GM23338 (cell line): ENCODE results near the gene SRRM2. TPM values are rescaled to one million over a fixed set of nuclear protein-coding genes. Genes with fewer than 3 reads are reported as not detected.

Source experiments
- ATAC-seq: fragments of 200-7000 bp; cut with Tn5 transposase; 3 replicates; pipeline ENCODE4 v1.9.1; 2020
- DNase-seq: peaks from one replicate; pipeline ENCODE4 v3.0.0-alpha.2; 2015; ENCODE audit warnings: low spot score
- H2AFZ ChIP-seq: fragments of 200-600 bp; sonication (generic); 2 replicates; pipeline ENCODE4 v1.8.0; 2016; ENCODE audit warnings: antibody characterized with exemption, mild to moderate bottlenecking, moderate library complexity
- H3F3A ChIP-seq: fragments of 200-600 bp; sonication (generic); replicated peaks from 2 replicates; pipeline ENCODE4 v1.8.0; 2017; ENCODE audit warnings: antibody characterized with exemption, mixed run types, low read depth
- H3K27ac ChIP-seq: fragments of 200-600 bp; sonication (generic); 2 replicates; pipeline ENCODE4 v1.6.1; 2016; ENCODE audit warnings: low read depth
- H3K27me3 ChIP-seq: fragments of 200-600 bp; sonication (generic); 2 replicates; pipeline ENCODE4 v1.8.0; 2016; ENCODE audit warnings: mild to moderate bottlenecking, mixed run types, moderate library complexity; ENCODE audit not compliant: insufficient read depth
- H3K36me3 ChIP-seq: fragments of 200-600 bp; sonication (generic); 2 replicates; pipeline ENCODE4 v1.8.0; 2016; ENCODE audit warnings: mild to moderate bottlenecking; ENCODE audit not compliant: insufficient read depth
- H3K4me1 ChIP-seq: fragments of 200-600 bp; sonication (generic); 2 replicates; pipeline ENCODE4 v1.8.0; 2016; ENCODE audit warnings: mild to moderate bottlenecking, moderate library complexity; ENCODE audit not compliant: insufficient read depth
- H3K4me2 ChIP-seq: fragments of 200-600 bp; sonication (generic); 2 replicates; pipeline ENCODE4 v1.7.1; 2017; ENCODE audit warnings: mixed run types
- H3K4me3 ChIP-seq: fragments of 200-600 bp; sonication (generic); 2 replicates; pipeline ENCODE4 v1.6.1; 2016; ENCODE audit warnings: mixed run types
- H3K79me2 ChIP-seq: fragments of 200-600 bp; sonication (generic); replicated peaks from 2 replicates; pipeline ENCODE4 v1.8.0; 2017; ENCODE audit warnings: mild to moderate bottlenecking; ENCODE audit not compliant: insufficient read depth
- H3K9me2 ChIP-seq: fragments of 200-600 bp; sonication (generic); 2 replicates; pipeline ENCODE4 v1.8.0; 2017; ENCODE audit not compliant: insufficient read depth
- H4K20me1 ChIP-seq: fragments of 200-600 bp; sonication (generic); replicated peaks from 2 replicates; pipeline ENCODE4 v1.8.0; 2017; ENCODE audit warnings: mild to moderate bottlenecking; ENCODE audit not compliant: insufficient read depth
- H3K27ac Mint-ChIP-seq: 2 replicates; pipeline ENCODE4 v1.8.0; 2020; ENCODE audit warnings: inconsistent platforms, mild to moderate bottlenecking, moderate library complexity, mixed read lengths
- H3K27me3 Mint-ChIP-seq: 3 replicates; pipeline ENCODE4 v1.8.0; 2022; ENCODE audit warnings: low read depth, mild to moderate bottlenecking, moderate library complexity, mixed read lengths, inconsistent platforms; ENCODE audit not compliant: insufficient read depth, poor library complexity
- H3K36me3 Mint-ChIP-seq: 3 replicates; pipeline ENCODE4 v1.8.0; 2021; ENCODE audit warnings: low read depth, mild to moderate bottlenecking, inconsistent platforms, moderate library complexity, mixed read lengths
- H3K4me1 Mint-ChIP-seq: 3 replicates; pipeline ENCODE4 v1.8.0; 2020; ENCODE audit warnings: mild to moderate bottlenecking, inconsistent platforms, mixed read lengths
- H3K4me3 Mint-ChIP-seq: 3 replicates; pipeline ENCODE4 v1.8.0; 2021; ENCODE audit warnings: moderate library complexity, mild to moderate bottlenecking, inconsistent platforms, mixed read lengths
- H3K9me3 Mint-ChIP-seq: 3 replicates; pipeline ENCODE4 v1.8.0; 2020; ENCODE audit warnings: moderate library complexity, mild to moderate bottlenecking, inconsistent platforms, mixed read lengths
- CREB1 ChIP-seq: fragments of 250-450 bp; sonication (Bioruptor Pico); IDR thresholded peaks from 2 replicates; pipeline ENCODE4 v1.5.0; 2020; ENCODE audit warnings: low read depth, mild to moderate bottlenecking, moderate library complexity
- EZH2phosphoT487 ChIP-seq: fragments of 200-600 bp; sonication (generic); IDR thresholded peaks from one replicate; pipeline ENCODE4 v1.8.1; 2018; ENCODE audit warnings: antibody characterized with exemption; ENCODE audit not compliant: unreplicated experiment
- JUNB ChIP-seq: IDR thresholded peaks from one replicate; pipeline ENCODE4 v1.6.1; 2016; ENCODE audit warnings: antibody characterized with exemption; ENCODE audit not compliant: unreplicated experiment
- NANOG ChIP-seq: IDR thresholded peaks from 2 replicates; pipeline ENCODE4 v1.6.1; 2016; ENCODE audit warnings: antibody characterized with exemption, borderline replicate concordance
- POLR2AphosphoS5 ChIP-seq: IDR thresholded peaks from 2 replicates; pipeline ENCODE4 v1.6.1; 2016; ENCODE audit warnings: antibody characterized with exemption, low read depth
- long read RNA-seq: library from polyadenylated mRNA; unstranded; transcript quantifications from one replicate; pipeline ENCODE4 v2.0.0, GENCODE V29; 2020; ENCODE audit not compliant: unreplicated experiment
- polyA plus RNA-seq: library from polyadenylated mRNA; unstranded; fragments of >200 nt; fragmentation: Nextera tagmentation; extraction: Ambion mirVana; gene quantifications from 2 replicates; pipeline ENCODE4 v1.2.1, GENCODE V29; 2016
- total RNA-seq: library from RNA; depleted of rRNA; stranded (reverse); fragments of >200 nt; shearing (Covaris generic); gene quantifications from 2 replicates; pipeline ENCODE4 v1.2.3, GENCODE V29; 2014; rRNA removed
- TF ChIP-seq, protein P1 (sequence below): IDR thresholded peaks from 2 replicates; pipeline ENCODE4 v1.6.1; 2016; ENCODE audit warnings: antibody characterized with exemption

Gene SRRM2
- total RNA-seq (253 and 308 TPM in 2 replicates), polyA plus RNA-seq (893 and 928 TPM in 2 replicates)
- long read RNA-seq, transcript SRRM2-226 (4 exons, 461 nt) = major isoform, 9 of 32 reads
- long read RNA-seq, partial matches to known transcripts = 15 of 32 reads
- long read RNA-seq, other reads (novel, unspliced or antisense) = 5 of 32 reads

DNA sequence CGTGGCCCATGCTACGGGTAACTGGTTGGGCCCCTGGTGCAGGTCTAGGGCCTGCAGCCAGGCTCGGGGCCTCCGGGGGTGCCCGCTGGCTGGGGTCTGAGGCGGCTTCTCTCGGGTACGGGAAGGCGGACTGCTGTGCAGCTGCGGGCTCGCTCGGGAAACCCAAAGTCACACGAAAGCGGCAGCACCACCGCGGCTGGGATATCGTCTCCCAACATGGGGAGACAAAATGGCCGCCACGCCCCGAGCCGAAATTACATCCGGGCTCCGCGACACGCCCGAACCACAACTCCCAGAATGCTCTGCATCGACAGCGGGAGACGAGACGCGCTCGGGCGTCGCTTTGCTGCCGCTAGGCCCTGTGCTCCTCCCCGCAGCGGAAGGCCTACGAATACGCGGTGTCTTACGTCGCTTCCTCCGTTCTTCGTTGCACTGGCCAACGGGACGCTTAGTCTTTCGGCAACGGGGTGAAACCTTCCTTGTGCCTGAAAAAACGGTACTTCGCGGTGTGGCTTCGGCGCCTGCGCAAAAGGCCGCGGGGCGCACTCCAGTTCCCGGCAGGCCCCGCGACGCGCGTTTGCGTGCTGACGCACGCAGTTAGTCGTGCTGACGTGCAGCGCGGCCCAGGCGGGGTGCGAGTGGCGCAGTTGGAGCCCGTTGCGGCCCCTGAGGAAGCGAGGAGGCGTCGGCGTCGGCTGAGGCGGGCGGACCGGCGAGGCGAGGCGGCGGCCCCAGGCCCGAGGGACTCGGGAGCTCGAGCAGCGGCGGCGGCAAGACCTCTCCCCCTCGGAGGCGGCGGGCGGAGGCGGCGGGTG, at the start of gene SRRM2:
SRRM2 (plus strand) TSS at position 604 of the 815 bp plus-strand sequence. CDS start 3,727 bp downstream, outside the sequence.
- H2AFZ ChIP-seq = peak within 1 kb of the TSS; percentile 94
- ATAC-seq (peak; percentile 80), DNase-seq (peak; percentile 97)
- Mint-ChIP-seq H3K36me3 (peaks cover 51% of the 10 kb centered on the region), H3K9me3 (no peaks in the 10 kb centered on the region; the same call in 2 of the 3 replicates), H3K27me3 (peaks cover 16% of the 10 kb centered on the region), H3K4me3 (peak within 1 kb of the TSS; percentile 93), H3K4me1 (peaks cover 35% of the 10 kb centered on the region), H3K27ac (peak within 1 kb of the TSS; percentile 97)
- peaks cover 59% of the 10 kb centered on the region for H3K79me2 ChIP-seq
- no peaks in the 10 kb centered on the region for H3K9me2 ChIP-seq
- TF ChIP-seq, protein P1, sequence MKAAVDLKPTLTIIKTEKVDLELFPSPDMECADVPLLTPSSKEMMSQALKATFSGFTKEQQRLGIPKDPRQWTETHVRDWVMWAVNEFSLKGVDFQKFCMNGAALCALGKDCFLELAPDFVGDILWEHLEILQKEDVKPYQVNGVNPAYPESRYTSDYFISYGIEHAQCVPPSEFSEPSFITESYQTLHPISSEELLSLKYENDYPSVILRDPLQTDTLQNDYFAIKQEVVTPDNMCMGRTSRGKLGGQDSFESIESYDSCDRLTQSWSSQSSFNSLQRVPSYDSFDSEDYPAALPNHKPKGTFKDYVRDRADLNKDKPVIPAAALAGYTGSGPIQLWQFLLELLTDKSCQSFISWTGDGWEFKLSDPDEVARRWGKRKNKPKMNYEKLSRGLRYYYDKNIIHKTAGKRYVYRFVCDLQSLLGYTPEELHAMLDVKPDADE = peak; percentile 89
- TF ChIP-seq JUNB (no peak), POLR2AphosphoS5 (peak; percentile 62), CREB1 (CRISPR knock-in tag) (peak; percentile 93)
- H3K36me3 ChIP-seq = peaks cover 5% of the 10 kb centered on the region
- H3F3A ChIP-seq = peaks cover 44% of the 10 kb centered on the region
- no peaks in the 10 kb centered on the region for H3K27me3 ChIP-seq
- H3K4me2 ChIP-seq = peak within 1 kb of the TSS; percentile 100
- peaks cover 35% of the 10 kb centered on the region for H4K20me1 ChIP-seq
- peaks cover 25% of the 10 kb centered on the region for H3K4me1 ChIP-seq
- H3K27ac ChIP-seq = peak within 1 kb of the TSS; percentile 100
- peak within 1 kb of the TSS; percentile 99 for H3K4me3 ChIP-seq

DNA sequence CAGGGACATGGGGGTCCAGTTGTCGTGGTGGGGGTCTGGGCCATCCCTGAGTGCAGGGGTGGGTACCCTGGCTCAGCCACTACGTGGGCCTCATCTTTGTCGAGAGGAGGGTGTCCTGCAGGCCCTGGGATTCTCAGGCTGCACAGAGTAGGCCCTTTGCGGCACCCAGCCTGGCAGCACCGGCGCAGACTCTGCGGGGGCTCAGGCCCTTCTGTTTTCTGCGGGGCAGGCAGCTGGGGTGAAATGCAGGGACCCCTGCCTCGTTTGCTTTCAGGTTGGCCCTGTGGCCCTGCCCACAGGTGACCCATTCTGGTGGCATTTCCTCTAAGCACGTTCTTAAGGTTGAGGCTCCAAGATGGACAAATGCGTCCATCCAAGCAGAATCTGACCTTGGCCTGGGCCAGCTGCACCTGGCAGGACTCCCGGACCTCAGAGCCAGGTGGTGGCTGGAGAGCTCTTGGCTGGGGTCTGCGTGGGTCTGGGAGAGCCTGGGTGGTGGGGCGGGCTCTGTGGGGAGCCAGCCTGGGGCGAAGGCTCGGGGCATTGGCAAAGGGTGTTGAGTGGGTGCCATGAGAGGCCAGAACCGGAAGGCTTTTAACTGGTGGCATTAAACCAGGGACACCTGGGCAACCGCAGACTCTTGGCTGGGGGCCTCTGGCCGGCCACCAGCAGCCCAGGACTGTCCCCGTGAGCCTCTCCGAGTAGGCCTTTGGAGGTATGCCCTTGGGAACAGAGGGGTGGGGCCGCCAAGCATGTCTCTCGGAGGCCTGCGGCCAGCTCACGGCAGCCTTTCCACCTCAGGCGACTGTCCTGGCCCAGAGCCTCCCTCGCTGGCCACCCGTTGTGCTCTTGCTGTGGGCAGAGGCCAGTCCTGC, 49.3 kb upstream of the SRRM2 start:
- H3K4me1 Mint-ChIP-seq = no peaks in the 10 kb centered on the region
- Histone ChIP-seq H3F3A (no peaks in the 10 kb centered on the region; the same call in 1 of the 2 replicates), H3K27me3 (no peaks in the 10 kb centered on the region), H3K4me3 (no peak overlapping the region), H3K79me2 (no peaks in the 10 kb centered on the region), H3K36me3 (0 out of 2 replicates have a peak, but pooled peaks cover 2% of the 10 kb centered on the region), H3K4me2 (no peak overlapping the region), H4K20me1 (no peaks in the 10 kb centered on the region), H2AFZ (no peak overlapping the region), H3K4me1 (no peaks in the 10 kb centered on the region), H3K9me2 (no peaks in the 10 kb centered on the region), H3K27ac (no peak overlapping the region)
- no peak for TF ChIP-seq JUNB
- TF ChIP-seq CREB1 (CRISPR knock-in tag) = no peak
- no peak for TF ChIP-seq EZH2phosphoT487
- TF ChIP-seq NANOG = no peak
- no peak overlapping the region for H3K27ac Mint-ChIP-seq
- DNase-seq (no peak), ATAC-seq (no peak)
- no peaks in the 10 kb centered on the region; the same call in 2 of the 3 replicates for H3K9me3 Mint-ChIP-seq
- peaks cover 8% of the 10 kb centered on the region; the same call in 2 of the 3 replicates for H3K36me3 Mint-ChIP-seq
- no peak overlapping the region for H3K4me3 Mint-ChIP-seq
- peaks cover 5% of the 10 kb centered on the region for H3K27me3 Mint-ChIP-seq
